ENCODE measurements around the gene ZXDC.

The ZXDC gene

DNA sequence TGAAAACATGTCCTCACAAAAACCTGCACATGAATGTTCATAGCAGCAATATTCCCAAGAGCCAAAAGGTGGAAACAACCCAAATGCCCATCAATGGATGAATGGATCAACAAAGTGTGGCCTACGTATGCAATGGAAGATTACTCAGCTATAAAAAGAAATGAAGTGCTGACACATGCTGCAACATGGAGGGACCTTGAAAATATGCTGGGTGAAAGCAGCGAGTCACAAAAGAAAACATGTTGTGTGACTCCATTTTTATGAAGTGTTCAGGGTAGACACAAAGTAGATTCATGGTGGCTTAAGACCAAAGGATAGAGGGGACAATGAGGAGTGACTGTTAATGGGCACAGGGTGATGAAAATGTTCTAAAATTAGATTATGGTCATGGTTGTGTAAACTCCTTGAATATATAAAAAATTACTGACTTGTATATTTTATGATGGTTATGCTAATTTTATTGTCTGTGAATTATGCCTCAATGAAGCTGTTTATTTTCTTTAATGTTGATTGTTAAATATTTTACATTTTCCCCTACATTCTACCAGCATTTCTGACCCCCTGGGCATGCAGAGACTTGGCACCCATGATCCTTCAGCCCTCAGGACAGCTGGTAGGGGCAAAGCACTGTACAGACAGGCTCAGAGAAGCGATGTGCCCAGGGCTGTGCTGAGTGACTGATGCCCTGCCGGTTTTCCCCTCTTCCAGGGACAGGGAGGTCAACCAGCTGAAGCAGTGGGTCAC, 43.2 kb downstream of the ZXDC start:
- DNase-seq: no peak

DNA sequence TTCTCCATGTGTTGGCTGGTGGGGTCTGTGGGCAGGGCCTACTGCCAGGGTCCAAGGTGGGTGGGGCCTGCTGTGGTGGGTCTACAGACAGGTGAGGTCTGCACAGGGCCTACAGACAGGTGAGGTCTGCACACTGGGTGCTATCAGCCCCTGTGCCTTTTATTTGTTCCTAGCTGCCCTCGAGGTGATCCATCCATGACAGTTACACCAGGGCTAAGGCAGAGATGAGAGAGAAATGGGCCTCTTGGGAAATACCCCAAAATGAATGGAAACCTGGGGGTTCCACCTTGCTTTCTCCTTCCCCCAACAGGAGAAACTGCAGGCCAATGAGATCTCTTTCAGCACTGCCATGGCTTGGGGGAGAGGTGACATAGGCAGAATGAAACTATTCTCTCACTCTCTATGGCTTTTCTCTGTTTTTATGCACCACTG, 44.6 kb downstream of the ZXDC start:
- no peak for DNase-seq

DNA sequence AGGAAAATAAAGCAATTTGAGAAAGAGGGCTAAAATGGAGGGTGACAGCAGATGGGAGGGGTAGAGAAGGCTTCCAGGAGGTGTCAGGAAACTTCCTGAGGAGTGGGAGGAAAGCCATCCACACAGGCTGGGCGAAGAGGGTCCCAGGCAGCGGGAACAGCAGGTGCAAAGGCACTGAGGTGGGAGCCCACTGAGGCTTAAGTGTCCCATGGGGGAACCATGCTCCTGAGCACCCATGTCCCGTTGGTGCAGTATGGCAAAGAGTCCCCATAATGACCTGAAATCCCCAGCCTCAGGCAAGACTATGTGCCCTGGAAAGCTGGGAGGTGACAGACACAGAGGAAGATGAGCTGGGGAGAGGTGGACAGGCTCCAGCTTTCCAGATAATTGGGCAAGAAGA, 50.9 kb downstream of the ZXDC start:
- no peak for DNase-seq

DNA sequence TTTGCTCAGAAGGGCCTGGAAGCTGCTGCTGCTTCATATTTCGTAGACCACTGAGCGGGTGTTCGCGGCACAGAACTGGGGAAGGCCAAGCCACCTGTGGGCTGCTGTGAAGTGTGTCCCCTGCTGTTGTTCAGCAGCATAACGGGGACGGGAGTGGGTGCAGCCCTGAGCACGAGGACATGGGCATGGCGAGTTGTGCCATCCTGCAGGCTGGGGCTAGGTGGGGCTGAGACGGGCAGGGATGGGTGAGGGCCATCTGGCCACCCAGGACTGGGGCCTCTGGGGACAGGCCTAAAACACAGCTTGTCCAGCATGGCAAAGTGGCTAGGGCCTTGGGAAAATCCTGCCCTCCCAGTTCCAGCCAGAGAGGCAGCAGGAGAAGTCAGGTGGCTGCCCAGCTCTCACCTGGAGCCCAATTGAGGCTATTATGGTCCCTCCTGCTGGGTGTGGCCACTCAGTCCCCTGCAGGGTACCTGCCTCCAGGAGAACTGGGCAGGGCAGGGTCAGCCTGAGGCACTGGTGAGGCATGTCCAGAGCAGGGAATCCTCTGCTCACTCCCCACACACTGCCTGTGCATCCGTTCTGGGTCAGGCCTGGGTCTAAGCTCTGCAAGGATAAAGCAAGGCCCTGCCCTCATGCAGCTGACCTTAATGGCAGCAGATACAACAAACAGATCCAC, 51.5 kb downstream of the ZXDC start:
- no peak for DNase-seq

DNA sequence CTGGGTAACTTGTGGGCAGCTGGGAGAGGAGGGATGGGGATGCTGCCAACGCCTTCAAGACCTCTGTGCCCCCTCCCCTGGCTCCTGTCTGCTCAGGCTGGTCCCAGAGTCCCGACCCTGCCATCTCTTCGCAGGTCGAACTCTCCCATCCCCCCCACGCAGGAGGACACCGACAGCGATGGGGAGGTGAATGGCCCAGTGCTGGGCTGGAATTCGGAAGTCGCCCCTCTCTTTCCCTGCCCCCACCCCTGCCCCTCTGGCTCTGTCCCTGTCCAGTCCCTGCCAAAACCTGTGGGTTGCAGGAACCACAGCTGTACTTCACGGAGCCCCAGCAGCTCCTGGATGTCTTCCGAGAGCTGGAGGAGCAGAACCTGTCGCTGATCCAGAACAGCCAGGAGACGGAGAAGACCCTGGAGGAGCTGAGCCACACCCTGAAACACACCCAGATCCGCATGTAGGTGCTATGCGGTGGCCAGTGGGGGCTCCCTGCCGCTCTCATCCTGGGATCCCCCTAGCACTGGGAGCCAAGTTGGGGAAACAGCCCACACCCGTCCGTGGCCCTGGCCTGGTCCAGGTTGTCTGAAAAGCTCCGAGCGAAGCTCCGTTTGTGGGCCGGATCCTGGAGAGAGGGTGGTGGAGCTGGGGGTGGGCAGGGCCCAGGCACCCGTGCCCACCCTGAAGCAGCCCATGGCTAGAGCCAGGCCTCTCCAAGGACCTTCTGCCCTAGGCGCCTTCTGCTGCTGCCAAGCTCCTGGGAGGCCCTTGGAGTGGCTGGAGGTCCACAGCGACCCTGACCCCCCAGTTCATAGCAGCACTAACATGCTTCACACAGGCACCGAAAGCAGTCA, 52.3 kb downstream of the ZXDC start:
- no peak for DNase-seq

DNA sequence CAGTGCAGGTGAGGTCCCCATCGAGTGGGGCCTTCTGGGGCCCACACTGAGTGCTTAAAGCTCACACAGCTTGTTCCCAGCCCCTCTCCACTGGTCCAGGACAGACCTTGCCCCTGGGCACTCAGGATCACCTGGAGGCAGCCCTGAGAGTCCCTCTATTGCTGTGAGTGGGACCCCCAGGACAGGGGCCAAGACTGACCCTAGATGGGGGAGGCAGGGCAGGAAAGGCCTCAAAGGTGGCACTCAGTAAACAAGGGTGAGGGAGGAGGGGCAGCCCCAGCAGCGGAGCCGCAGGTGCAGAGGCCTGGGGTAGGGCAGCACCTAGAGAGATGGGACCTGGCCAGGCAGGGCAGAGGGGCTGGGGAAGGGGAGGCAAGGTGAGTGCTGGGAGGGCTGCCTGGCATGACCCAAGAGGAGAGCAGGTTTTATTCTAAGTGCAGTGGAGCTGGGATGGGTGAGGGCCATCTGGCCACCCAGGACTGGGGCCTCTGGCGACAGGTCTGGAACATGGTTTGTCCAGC, 53.1 kb downstream of the ZXDC start:
- no peak for DNase-seq

DNA sequence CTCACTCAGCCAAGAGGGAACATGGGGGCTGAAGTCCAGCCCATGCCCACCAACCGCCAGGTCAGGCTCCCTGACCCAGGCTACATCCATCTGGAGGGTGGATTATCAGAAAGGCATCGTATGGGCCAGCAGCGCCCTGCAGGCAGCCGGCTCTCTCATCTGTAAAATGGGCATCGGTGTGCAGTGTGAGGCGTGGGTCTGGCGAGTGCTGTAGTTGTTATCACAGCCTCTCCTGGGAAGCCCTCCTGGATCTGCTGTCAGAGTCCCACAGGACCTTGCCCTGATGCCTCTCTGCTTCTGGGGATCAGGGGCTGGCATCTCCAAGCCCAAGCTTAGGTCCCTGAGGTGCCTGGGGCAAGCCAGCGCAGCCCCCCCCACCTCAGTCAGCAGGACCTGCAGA, 53.6 kb downstream of the ZXDC start:
- DNase-seq: no peak

DNA sequence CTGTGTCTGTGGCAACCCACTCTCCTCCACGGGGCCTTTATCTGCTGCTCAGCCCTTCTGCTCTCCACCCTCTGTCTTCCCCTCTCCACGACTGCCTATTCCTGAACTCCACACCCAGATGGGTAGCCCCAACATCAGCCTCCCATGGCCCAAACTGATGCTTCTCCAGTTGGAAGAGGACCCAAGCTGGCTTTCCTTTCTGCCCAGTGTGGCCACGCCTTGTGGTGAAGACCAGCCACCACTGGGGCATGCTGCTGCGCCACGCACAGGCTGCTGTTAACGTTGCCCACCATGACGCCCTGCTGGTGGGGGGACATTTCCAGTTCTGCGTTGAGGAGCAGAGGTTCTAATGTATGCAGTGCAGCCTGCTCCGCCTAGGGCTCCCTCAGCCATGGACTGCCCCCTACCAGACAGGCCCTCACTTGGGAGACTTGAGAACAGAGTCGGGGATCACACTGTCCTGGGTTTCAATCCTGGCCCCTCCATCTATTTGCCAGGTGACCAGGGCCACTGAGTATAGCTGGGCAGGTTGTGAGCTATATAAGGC, 54.0 kb downstream of the ZXDC start:
- DNase-seq: no peak

DNA sequence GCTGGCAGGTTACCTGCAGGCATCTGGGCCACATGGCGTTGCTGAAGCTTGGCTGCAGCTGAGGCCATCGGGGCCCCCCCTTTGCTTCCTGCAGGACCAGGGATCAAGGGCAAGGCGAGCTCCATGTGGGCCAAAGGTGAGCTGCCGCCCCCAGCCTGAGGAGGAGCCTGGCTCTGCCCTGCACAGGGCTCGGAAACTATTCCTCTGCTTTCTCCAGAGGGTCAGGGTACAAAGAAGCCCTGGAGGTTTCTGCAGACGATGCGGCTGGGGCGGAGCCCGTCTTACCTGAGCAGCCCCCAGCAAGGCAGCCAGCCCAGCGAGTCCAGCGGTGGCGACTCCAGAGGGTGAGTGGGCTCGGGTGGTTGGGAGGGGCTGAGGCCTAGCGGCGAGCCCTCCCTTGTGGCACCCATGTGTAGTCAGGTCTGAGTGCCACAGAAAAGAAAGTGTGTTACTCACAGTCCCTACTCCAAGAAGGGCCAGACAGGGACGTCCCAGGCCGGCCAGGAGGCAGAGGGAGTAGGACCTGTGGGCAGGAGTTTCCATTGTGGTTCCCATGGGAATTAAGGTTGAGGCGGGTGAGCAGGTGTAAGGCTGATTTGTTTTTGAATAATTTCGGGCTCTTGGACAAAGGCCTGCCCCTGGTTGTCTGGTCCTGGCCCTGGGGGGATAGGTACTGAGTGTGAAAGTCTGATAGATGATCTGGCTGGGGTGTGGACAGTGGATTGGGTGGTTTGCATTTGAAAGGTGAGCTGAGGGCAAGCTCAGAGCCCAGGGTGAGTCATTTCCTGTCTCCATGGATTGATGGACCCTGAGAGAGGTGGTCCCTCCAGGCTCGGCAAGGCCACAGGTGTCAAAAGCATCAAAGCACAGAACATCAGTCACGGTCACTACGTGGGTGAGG, 55.6 kb downstream of the ZXDC start:
- DNase-seq: no peak

DNA sequence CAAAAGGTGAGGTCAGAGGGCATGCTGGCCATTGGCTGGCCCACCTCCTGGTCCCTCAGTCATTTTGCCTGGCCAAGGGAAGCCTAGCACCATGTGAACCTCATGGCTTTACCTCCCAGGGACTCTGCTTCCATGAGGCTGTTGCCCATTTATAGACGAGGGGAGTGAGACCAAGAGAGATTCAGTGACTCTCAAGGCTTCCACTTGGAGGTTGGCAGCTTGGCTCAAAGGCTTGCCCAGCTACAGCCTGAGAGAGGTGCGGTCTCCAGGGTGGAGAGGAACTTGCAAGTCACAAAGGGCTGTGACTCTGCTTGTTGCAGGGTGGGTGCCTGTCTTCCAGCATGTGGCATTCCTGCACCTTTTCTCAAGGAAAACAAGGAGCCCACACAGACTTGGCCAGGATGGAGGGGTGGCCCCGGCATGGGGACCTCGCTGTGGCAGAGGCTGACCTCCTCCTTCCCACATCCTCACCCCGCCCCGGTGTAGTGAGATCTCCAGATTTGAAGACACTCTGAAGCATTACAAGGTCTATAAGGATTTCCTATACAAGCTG, 56.5 kb downstream of the ZXDC start:
- no peak for DNase-seq

DNA sequence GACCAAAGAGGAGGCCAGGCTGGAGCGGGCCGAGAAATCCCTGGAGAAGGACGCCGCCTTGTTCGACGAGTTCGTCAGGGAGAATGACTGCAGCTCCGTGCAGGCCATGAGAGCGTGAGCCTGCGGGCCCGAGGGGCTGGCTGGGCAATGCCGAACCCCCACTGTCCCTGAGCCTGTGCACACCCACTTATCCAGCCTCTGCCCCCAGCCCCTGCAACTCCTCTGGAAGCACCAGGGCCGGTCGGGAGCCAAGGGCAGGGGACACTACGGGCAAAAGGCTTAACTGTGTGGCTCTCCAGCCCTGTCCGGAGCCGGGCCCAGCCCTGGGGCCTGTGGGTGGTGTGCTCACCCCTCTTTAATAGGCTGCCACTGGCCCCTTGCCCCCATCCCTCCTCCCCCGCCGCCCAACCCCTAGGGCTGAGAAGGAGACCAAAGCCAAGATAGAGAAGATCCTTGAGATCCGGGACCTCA, 57.0 kb downstream of the ZXDC start:
- no peak for DNase-seq

DNA sequence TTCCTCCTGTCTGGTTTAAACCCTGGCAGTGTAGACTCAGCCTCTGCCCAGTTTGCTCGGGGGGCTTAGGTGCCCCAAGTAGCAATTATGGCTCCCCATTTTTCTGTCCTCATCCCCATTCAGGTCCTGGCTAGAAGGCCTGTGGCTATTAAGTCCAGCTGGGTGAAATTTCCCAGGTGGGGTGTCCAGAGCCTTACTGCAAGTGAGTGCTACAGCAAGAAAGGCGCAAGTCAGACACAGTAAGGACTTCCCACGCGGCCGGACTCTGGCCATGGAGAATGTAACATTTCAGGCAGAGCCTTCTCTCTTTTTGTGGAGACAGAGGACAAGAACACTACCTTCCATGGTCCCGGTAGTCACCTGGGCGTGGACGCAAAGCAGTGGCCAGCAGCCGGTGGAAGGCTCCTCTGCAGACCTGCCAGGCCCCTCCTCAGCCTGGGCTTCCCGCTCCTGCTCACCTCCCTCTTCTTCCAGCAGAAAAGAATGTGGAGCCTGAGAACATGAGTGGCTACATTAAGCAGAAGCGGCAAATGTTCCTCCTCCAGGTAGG, 57.6 kb downstream of the ZXDC start:
- DNase-seq: no peak

DNA sequence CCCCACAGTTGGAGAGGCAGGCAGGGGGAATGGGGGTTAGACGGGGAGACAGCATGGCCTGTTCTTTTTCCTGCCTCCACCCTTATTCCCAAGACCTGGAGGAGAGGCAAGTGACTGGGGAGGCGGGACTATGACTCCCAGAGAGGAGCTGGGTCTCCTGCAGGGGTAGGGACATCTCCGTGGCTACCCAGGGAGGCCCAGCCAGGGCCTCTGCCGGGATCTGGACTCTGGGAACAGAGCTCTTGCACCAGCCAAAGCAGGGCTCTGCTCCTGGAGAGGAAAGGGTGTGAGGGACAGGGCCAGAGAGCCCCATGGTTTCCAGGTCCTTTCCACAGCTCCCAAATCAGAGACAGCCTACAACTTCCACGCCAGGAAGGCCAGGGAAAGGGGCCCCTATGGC, 58.2 kb downstream of the ZXDC start:
- DNase-seq: no peak

DNA sequence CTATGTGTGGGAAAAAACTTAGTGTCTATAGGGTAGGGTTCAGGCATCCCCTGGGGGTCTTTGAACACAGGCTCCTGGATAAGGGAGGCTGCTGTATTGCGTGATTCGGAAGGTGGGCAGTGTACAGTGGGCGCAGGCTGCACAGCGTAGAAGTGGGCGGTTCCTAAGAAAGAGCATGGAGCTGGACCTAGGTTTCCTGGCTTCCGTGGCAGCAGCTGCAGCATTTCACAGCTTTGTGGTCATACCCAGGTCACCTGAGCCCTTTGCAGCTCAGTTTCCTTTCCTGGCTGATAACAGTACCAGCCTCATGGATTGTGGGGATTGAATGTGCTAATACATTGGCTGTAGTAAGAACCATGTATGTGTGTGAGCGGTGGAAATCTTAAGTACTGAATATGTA, 58.7 kb downstream of the ZXDC start:
- no peak for DNase-seq

DNA sequence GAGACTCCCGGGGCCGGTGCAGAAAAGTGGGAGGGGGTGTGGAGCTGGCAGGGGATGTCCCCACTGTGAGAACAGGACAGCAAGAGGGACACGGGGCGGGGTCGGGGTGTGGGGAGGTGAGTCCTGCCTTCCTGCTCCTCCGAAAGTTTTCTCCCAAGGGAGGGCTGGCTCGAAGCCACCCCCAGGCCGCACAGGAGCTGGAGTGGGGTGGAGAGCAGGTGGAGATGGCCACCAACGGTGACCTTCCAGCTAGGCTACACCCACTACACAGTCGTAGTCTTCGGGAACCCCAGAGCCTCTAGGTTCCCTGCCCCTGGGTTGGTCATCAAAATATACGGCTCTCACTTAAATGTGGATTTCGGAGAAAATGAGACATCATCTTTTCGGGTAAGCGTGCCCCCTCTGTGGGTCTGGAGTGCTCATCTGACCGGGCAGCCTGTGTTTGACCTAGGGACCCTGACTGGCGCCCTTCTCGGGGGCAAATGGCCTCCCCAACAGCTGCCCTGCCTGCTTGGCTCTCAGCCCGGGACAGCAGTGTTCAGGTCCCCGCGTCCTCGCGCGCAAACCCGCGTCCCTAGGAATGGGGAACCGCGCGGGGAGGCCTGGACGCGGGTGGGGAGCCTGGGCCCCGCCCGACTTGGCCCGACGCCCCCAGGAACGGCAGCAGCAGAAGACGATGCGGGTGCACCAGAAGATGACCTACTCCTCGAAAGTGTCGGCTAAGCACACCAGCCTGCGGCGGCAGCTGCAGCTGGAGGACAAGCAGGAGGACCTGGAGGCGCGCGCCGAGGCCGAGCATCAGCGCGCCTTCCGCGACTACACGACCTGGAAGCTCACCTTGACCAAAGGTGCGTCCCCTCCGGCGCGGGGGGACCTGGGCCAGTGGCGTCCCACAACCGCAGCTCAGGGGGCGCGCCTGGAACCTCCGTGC, 59.8 kb downstream of the ZXDC start:
- no peak for DNase-seq

DNA sequence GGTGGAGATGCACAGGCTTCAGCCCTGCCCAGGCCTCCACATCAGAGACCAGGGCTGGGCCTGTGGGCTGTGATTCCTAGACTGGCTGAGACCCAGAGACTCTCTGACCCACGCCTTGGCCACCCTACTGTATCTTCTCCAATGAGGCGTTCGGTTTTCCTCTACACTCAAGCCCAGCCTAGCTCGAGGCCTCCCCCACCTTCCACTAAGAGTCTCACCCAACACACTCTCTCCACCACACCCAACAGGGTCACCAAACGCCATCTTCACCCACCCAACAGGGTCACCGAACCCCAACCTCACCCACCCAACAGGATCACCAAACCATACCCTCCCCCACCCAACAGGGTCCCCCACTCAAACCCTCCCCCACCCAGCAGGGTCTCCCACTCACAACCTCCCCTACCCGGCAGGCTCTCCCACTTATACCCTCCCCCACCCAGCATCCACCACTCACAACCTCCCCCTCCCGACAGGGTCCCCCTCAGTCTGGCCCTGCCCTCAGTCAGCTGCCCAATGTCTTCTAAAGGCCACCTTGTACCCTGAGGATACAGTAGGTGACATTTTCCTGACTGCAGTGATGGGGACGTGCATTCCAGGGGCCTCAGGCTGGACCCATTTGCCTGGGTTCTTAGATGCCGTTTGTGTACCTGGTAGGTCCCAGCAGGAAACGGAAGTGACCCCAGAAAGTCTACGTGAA, 60.6 kb downstream of the ZXDC start:
- DNase-seq: no peak

DNA sequence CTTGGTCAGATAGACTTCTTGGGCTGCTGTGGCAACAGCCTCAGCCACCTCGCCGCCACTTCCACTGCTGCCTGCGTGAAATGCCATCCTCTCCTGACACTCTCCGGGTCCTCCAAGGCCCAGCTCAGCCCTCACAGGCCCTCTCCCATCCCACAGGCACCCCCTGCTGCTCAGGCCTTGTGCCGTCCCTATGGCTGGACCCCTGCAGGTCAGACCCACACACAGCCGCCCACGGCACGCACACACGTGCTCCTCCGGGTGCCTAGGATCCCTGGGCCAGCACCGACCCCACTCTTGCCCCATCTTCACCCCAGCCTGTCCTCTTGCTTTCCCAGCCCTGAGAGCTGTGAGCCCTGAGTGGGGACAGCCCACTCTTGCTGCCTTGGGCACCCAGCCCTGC, 61.3 kb downstream of the ZXDC start:
- no peak for DNase-seq

DNA sequence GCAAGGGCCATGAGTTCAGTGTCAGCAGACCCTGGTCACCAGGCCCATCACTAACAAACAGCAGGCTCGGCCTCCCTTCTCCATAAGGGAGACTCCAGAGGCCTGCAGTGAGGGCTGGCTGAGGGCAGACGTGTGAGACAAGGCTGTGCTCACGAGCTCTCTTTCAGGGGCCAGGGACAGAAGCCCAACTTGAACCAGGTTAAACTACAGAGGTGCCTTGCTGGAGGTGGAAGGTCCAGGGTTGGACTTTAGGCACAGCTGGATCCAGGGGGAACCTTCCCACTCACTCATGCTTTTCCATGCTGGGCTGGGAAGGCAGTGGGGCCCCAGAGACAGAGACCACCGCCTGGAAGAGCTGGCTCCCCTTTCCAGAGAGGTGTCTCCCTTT, 62.0 kb downstream of the ZXDC start:
- no peak for DNase-seq

DNA sequence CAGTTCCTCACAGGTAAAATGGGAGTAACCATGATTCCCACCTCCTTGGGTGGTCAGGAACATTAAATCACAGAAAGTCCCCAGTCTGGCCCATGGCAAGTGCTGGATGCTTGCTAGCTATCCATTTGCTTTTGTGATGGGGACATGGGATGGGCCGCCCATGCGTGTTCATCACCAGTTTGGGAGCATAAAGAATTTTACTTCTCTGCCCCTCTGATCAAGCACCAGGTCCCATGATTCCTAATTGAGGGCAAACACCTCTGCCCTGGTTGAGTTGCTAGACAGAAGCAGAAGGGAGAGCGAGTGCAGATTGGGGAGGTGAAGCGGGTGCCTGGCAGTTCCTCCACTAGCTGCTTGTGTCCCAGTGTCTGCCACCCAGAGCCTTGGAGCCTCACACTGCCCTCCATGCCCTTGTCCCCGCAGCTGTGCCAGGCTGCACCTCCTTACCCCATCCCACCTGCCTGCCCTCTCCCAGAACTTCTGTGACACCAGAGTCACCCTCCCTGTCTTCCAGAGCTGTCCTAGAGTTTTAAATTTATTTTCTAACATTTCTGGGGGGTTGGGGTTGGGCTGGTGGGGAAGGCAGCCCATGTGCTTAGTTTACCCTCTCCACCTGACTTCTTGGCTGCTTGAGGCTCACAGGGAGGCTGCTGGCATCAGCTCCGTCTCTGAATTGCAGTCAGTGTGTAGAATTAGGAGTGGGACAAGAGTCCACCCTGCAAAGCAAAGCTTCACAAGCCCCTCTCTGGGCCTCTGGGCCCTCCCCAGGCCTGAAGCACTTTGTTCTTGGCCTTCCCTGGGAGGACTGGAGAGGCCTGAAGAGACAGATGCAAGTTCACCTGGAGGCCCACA, 62.6 kb downstream of the ZXDC start:
- DNase-seq: no peak
